Effector CD8-positive, alpha-beta T cell (primary cell): ENCODE data around the gene FN1.
"Not testable (repeated sequence)": the region's sequence is repeated elsewhere in the genome, so short reads cannot be mapped to it uniquely, and the experiment has no call there.

Experiments used
- DNase-seq: peaks from one replicate; lab custom pipeline; 2025; lab: John Stamatoyannopoulos, UW

The FN1 gene

DNA sequence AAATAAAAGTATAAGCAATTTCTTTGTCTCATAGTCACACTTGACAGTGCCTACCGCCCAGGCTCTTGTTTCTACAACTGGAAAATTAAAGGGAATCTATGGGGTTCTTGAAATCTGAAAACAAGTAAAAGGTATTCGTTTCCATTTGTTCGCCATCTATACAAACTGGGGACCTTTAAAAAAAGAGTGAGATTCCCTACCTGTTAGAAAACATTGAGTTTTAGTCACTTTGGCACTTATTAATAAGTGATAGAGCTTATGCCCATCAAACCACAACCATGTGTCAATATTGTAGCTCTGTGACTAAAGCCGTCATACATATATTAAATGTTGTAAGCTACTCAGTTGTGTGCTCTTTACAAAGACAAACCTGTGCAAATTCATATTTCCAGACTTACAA, 13.2 kb downstream of the FN1 start:
- DNase-seq = no peak

DNA sequence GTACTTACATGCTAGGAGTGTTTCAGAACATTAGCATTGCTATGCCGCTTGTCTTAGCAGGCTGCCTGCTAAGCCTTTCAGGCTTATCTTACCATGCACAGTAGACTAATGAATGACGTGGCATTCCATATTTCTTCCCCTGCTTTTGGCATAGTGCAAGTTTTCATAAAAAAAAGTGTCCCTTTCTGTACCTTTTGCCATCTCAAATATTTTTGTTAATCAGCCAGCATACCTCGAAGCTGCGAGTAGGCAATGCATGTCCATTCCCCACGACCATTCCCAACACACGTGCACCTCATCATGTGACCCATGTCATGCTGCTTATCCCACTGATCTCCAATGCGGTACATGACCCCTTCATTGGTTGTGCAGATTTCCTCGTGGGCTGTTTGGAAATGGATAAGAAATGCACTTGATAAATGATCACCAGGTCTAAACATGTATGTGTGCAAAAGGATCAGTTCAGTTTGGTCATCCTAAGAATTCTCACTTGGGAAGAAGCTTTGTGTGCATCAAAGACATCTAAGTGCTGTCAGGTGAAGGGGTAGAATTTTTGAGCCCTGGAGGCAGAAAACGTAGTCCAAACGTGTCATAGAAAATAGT, 13.9 kb downstream of the FN1 start:
- no peak for DNase-seq

DNA sequence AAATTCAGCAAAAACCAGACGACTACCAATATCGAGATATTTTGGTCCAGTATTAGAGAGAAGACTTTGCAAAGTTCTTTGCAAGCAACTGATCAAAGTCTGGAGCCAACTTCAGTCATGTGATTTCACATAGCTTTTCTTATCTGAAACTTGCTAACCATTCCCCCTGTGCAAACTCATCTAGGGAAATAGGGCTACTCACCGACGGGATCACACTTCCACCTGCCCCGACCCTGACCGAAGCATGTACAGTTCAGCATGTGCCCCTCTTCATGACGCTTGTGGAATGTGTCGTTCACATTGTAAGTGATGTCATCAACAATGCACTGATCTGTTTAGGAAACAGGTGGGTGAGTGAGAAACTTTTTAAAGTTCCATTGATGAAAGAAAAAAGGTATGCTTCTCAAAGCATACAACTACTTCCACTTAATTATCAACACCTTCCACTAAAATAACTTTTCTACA, 15.4 kb downstream of the FN1 start:
- no peak for DNase-seq

DNA sequence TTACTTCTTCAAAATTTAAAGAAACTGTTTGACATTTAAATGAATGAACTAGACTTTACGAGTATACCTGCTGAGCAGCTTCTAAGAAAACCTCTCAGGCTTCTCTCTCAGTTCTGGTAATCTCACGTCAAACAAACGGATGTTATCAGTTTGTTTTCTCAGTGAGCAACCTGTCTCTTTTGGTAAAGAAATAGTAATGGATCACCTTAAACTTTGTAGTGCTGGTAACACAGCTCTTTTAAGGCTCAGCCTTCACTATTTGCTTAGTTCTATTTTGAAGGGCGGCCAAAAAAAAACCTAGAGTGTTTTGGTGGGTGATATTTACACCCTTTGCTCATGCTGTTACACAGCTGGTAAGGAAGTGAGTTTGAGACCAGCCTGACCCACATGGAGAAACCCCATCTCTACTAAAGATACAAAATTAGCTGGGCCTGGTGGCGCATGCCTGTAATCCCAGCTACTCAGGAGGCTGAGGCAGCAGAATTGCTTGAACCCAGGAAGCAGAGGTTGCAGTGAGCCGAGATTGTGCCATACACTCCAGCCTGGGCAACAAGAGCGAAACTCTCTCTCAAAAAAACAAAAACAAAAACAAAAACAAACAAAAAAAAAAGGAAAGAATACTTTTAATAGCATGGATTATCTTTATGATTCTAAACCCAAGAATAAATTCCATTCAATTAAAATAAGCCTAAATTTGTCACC, 15.9 kb downstream of the FN1 start:
- DNase-seq = no peak

DNA sequence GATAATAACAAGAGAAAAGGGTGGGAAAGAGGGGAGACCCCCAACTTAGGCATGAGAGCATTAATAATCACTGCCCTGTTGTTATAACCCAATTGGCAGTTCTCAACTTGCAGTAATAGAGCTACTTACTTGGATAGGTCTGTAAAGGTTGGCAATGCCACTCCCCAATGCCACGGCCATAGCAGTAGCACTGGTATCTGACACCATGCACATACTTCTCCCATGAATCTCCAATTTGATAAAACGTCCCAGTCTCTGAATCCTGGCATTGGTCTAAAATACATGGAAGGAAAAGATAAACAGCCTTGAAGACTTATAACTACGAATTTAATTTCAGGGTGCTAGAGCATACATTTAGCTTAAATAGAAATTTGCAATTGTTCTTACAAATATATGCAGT, 16.8 kb downstream of the FN1 start:
- no peak for DNase-seq

DNA sequence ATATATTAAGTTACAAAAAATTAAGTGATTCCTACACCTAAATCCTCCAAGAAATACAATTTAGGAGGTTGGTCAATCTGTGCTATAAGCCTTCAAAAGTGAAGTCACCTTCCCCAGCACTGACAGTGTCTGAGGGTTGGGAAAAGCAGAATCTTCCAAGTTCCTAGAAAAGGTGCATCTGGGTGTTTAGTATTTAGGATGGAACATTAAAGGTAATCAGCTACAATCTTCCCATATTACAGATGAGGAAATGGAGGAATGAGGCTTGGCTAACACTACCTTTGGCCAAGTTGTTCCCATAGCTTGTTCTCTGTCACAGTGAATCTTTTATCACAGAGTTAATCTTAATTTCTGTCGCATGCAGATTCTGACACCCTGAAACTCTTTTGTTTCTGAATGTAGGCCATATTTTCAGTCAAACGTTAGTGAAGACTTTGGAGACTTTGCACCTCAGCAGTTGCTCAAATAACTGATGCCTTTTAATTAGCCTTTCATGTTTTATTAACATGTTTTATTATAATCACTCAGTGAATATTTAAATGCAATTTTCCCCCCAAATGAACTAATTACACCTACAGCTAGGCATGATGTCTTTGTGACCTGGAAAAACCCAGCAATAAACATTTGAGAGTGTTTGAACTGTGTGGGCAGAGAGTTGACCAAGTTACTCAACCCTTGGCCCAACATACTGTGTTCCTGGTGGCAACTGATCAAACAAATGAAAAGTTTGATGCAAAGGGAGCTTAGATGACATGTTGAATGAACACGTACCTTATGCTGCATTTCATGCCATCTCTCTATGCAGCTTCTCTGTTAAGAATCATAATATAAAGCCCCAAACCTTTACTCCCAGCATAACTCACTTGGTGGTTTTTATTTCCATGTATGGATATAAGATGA, 17.6 kb downstream of the FN1 start:
- no peak for DNase-seq

DNA sequence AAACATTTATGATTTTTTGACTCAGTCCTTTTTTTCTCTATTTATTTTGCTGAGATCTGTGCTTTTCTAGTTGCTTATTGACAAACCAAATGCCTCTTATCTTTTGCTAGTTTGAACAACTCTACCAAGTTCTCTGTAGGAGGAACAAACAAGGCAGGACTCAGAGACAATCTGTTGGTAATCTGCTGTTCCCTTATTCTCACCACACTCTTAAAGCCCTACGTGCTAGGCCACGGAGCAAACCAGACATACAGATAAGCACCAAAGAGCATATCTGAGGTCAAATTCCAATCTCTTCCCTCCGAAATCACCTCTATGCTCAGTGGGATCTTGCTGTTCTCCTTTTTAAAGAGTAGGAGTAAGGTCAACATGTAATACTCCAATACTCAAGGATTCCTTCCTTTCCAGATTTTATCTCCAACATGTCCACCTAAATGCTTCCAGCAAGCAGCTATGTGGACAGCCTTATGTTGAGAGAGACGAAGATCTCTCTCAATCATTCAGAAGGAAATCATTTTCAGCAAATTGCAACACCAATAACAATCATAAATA, 18.4 kb downstream of the FN1 start:
- no peak for DNase-seq

DNA sequence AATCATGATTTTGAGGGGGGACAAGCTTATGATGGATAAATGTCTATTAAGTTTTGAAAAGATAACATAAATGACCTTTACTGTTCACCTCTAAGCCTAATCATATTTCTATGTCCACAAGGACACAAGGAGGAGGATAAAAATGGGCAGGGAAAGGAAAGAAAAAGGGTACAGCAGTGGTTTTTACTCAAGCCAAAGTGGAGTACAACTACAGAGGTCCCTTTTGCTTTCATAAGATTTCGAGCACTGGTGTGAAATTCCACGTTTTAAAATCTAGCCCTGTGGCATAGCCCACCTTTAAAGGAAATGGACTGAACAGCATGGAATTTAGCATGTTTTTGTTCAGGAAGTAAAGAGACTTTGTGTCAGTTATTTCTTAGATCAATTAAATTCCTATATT, 19.2 kb downstream of the FN1 start:
- no peak for DNase-seq

DNA sequence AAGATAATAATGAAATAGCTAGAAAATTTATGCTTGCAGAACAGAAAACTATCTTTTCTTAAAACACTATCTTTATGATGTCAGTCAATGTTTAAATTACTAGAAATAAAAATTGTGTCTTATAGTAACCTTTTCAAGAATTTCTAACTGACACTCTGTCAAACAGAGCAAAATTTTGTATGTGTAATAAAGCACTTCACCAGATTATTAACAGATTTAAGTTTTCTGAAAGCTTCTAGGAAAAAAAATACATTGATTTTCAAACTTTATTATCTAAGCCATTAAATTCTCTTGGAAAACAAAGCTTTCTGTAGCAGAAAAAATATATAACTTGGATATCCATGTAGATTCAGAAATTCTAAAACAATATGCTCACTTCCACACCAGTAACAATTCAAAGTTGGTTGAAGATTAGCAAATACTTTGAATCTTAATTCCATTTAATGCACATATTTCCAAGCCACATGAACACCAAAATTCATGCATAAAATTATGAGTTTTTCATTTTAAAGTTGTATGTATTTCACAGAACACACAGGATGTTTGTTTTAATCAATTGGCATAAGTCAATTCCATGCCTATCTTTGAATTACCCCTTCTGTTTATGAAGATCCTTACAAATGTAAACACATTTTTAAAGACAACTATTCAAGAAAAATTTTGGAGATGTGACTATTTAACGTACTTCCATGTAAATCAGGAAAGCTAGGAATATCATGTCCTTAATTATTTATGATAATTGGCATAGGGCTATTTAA, 19.9 kb downstream of the FN1 start:
- no peak for DNase-seq

DNA sequence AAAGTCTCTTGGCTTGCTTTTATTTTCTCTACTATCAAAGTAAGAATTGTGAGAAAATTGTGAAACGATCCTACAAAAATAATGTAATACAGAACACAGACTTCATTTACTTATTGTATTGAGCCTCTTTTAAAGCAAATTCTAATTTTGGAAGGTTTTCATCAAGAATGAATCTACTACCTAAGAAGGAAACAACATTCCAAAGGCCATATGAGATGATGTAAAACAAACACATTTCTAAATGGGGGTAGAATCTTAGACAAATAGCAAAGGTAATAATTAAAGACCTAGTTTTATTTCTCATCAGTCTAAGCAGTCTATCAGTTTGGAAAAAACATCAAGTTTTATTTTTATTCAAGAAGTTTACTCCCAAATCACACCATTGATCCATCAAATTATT, 20.6 kb downstream of the FN1 start:
- DNase-seq = no peak

DNA sequence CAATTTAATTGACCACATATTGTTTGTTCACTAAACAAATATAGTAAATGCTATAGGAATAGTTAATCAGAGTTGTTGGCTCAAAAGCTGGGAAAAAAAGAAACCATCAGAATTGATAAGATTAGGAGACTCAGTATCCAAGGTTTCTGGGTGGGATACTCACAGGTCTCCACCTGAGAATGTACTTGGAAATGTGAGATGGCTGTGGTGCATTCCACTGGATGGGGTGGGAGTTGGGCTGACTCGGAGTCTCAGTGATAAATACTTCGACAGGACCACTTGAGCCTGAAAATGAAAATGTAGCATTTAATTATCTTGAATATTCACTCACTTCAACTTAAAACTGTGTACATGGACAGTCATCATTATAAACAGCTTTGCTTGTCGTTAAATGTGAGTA, 21.2 kb downstream of the FN1 start:
- no peak for DNase-seq

DNA sequence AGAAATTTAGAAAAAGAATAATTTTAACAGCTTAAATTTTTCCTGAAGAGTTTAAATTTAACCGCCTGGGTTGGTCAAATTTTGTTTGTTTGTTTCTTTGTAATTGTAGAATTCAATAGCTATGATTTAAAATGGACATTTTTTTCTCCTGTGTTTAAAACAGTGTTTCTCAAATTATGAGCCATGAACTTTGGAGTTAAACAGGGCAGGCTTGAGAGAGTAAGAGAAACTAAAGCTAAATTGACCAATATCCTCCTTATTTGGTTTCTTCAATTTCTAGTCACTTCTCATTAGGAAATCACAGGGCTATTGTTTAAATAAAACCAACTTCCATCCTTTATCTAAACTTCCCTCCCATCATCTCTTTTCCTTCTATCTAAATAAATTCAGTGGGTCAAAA, 21.9 kb downstream of the FN1 start:
- DNase-seq = no peak

DNA sequence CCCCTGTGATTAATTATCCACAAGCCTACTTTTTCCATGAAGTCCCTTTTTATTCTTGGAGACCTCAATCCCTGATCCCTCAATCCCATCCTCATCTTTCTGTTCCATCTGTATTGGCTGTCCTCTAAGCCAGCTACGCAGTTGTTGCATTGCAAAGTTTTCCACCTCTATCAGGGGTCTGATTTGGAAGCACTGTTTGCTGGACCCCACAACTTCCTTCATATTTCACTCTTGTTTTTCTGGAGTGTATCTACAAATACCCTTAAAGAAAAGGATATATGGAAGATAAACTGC, 22.4 kb downstream of the FN1 start:
- DNase-seq = no peak

DNA sequence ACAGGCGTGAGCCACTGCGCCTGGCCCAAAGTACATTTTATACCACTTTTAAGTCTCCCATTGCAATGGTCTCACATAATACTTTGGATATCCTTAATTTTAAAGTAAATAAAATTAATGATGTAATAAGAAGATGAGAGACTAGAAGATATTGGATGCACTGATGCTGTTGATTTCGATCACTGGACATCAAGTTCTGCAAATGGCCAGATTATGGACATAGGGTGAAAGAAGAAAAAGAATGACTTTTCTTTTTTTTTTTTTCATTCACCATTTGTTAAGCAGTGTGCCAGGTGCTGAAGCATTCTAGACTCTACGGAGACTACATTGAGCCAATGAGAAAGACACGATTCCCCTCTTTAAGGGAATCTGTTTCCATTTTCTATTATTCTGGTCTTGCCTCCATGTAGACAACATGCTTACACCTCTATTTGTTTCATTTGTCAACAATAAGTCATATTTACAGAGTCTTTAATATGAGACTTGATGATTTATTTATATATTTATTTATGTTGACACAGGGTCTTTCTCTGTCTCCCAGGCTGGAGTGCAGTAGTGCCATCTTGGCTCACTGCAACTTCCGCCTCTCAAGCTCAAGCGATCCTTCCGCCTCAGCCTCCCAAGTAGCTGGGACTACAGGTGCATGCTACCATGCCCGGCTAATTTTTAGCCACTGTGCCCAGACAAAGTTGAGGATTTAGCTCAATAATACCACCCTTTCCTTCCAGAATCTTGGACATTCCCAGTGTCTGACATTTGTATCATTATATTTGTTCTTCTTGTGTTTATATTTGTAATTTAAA, 23.7 kb downstream of the FN1 start:
- no peak for DNase-seq

DNA sequence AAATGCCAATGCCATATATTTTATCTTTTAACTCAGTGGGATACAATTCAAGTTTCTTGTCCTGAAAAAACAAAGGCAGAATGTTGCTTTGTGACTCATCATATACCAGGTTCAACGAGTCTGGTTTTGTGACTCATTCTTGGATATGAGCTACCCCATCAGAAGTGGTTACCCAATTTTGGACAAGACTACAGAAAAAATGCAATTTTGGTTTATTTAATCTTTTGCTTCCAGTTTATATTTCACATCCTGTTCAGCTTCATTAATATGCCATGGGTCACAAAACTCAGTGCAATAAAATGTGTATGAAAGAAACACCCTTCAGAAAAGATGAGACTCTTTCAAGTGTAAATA, 25.0 kb downstream of the FN1 start:
- DNase-seq = no peak

DNA sequence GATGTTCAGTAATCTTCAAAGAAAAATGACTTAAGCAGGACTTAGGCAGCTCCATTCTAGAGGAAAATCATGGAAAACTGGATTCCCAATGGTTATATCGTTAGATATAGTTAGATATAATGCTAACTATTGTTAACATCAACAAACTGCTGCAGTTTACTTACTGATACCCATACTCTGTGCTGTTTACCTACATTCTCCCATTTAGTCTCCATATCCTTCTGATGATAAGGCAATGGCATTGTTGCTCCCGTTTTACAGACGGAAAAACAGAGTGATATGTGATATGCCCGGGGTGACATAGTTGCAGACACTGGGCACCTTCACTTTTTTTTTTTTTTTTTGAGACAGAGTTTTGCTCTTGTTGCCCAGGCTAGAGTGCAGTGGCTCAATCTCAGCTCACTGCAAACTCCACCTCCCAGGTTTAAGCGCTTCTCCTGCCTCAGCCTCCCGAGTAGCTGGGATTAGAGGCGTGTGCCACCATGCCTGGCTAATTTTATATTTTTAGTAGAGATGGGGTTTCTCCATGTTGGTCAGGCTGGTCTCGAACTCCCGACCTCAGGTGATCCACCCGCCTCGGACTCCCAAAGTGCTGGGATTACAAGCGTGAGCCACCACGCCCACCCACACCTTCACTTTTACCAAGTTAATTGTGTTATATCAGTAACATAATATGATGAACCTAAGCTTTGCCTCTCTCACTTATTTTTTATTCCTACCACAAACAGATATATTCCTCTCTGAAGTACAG, 25.5 kb downstream of the FN1 start:
- DNase-seq = not testable (repeated sequence)

DNA sequence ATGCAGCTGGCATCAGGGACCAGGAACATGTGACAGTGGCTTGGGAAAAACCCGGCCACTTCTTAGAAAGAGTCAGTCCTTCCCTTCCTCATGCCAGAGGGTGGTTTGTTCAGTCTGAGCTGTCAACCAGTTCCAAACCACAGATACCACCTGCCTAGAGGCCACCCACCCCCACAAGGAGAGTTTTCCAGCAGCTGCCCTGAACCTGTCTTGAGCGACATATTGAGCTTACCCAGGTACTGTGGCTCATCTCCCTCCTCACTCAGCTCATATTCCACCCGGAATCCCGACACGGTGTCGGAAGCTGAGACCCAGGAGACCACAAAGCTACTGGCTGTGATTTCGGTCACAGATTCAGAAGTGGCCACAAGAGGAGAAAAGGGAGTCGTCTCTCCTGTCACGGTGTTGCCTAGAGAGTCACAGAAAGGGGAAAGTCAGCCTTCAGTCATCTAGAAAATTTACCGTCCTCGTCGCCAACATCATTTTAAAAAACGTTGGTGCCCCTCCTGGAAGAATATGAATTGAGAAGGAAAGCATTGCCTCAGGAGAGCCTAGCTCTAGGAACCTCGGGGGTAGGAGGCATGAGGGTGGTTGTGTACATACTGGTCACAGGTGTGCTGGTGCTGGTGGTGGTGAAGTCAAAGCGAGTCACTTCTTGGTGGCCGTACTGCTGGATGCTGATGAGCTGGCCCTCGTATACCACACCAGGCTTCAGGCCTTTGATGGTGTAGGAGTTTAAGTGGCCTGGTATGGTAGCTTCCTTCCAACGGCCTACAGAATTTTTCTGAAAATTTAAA, 26.3 kb downstream of the FN1 start:
- no peak for DNase-seq

DNA sequence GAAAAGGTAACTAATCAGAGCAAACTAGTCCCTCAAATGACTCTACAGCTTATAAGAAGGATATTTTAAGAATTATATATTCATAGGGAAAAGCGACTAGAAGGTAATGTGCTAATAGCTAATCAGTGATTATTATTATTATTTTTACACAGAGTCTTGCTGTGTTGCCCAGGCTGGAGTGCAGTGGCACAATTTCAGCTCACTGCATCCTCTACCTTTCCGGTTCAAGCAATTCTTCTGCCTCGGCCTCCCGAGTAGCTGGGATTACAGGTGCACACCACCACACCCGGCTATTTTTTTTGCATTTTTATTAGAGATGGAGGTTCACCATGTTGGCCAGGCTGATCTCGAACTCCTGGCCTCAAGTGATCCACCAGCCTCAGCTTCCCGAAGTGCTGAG, 27.4 kb downstream of the FN1 start:
- not testable (repeated sequence) for DNase-seq

DNA sequence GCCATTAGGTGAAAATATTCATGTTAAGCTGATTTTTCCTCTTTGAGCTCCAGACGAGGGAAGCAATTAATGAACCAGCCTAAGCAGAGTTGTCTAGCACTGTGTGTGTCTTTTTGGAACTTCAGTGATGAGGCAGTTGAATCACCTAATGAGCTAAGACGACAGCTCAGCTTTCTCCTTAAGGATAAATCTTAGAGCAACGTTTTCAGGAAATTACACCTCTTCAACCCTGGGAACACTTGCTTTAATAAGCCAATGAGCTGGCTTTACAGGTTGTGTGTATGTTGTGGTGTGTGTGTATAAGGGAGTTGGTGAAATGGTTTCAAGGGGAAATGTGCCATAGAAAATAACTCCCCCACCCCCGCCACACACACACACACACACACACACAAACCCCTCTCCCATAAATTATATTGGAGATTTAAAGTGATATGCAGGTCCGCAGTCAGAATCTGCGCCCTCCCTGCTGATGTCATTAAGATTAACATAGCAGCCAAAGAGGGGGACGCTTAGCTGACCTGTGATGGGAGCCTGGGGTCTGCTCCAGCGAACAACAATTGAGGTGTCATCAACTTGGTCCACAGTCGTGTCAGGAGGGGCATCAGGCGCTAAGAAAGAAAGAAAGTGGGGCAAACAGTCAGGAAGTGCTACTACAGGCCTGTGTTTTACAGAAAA, 28.1 kb downstream of the FN1 start:
- no peak for DNase-seq
